Suprapubic skin (tissue), 4 donors: ENCODE measurements around the gene CACNA2D1. TPM values are rescaled to one million over a fixed set of nuclear protein-coding genes. Genes with fewer than 3 reads are reported as not detected.

Source experiments
- DNase-seq, 2 donors: peaks; one replicate each; pipeline ENCODE4 v3.0.0-alpha.2; 2019; ENCODE audit warnings: low spot score in 2 of 2
- H3K27ac ChIP-seq: fragments of 200-600 bp; sonication (generic); one replicate; pipeline ENCODE4 v1.5.1; 2019
- H3K27me3 ChIP-seq: fragments of 200-600 bp; sonication (generic); one replicate; pipeline ENCODE4 v1.5.1; 2019
- H3K36me3 ChIP-seq: fragments of 200-600 bp; sonication (generic); one replicate; pipeline ENCODE4 v1.5.1; 2019
- H3K4me1 ChIP-seq: fragments of 200-600 bp; sonication (generic); one replicate; pipeline ENCODE4 v1.5.1; 2019
- H3K4me3 ChIP-seq: fragments of 200-600 bp; sonication (generic); one replicate; pipeline ENCODE4 v1.5.1; 2019; ENCODE audit warnings: mild to moderate bottlenecking
- H3K9me3 ChIP-seq: fragments of 200-600 bp; sonication (generic); one replicate; pipeline ENCODE4 v1.5.1; 2019
- EP300 ChIP-seq: sonication (generic); formaldehyde crosslinking; IDR thresholded peaks from one replicate; pipeline ENCODE4 v1.6.1; 2017; ENCODE audit warnings: antibody characterized with exemption
- POLR2A ChIP-seq, 2 donors: fragments of 450-650 bp; IDR thresholded peaks; one replicate each; pipeline ENCODE4 v1.6.1; 2017; ENCODE audit warnings: antibody characterized with exemption in 2 of 2, mild to moderate bottlenecking in 2 of 2, moderate library complexity in 2 of 2
- POLR2AphosphoS5 ChIP-seq, 3 donors: sonication (generic); formaldehyde crosslinking; IDR thresholded peaks; one replicate each; pipeline ENCODE4 v1.6.1; 2017; ENCODE audit warnings: antibody characterized with exemption in 3 of 3
- WGBS: methylation state at CpG from one replicate; pipeline ENCODE4 v1.1.5; 2018; 5-methylcytosine and 5-hydroxymethylcytosine counted together
- total RNA-seq, 4 donors: library from RNA; depleted of rRNA; stranded (reverse); fragments of >200 nt; gene quantifications; one replicate each; pipeline ENCODE4 v1.1.0, GENCODE V29; 2016
- TF ChIP-seq, protein P1 (sequence below), 2 donors: fragments of 200-600 bp in 1 of 2; fragments of 450-650 bp in 1 of 2; sonication (generic) in 1 of 2; IDR thresholded peaks; one replicate each; pipeline ENCODE4 v1.5.1; 2016 to 2019; ENCODE audit warnings: antibody characterized with exemption in 2 of 2, mild to moderate bottlenecking in 1 of 2, moderate library complexity in 1 of 2

Gene CACNA2D1
- total RNA-seq, 4 donors from 2014 or later, result 9.3 to 16.9 (median 10.6) TPM

DNA sequence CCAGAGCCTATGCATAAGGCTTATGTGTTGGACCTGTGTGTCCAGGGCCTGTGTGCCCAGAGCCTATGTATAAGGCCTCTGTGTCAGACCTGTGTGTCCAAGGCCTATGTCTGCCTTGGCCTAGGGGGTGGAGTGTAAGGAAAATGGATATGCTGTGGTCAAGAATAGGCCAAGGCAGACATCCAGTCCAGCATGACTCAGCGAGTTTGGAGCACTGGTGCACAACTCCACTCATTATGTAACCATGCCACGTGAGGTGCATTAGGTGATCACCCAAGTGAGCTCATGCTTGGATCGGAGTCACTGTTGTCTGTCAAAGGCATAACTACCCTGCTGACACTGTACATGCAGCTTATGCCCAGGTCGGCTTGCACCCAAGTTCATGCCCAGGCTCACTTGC, 238.9 kb downstream of the CACNA2D1 start:
- Histone ChIP-seq H3K27me3 (no peaks in the 10 kb centered on the region), H3K4me3 (no peak overlapping the region), H3K36me3 (no peaks in the 10 kb centered on the region), H3K4me1 (peaks cover 4% of the 10 kb centered on the region), H3K27ac (no peak overlapping the region), H3K9me3 (peaks cover 4% of the 10 kb centered on the region)
- 89% methylated on average over 3 of the region's 4 CpGs for WGBS
- no peak for DNase-seq
- TF ChIP-seq EP300, result no peak
- TF ChIP-seq, protein P1, sequence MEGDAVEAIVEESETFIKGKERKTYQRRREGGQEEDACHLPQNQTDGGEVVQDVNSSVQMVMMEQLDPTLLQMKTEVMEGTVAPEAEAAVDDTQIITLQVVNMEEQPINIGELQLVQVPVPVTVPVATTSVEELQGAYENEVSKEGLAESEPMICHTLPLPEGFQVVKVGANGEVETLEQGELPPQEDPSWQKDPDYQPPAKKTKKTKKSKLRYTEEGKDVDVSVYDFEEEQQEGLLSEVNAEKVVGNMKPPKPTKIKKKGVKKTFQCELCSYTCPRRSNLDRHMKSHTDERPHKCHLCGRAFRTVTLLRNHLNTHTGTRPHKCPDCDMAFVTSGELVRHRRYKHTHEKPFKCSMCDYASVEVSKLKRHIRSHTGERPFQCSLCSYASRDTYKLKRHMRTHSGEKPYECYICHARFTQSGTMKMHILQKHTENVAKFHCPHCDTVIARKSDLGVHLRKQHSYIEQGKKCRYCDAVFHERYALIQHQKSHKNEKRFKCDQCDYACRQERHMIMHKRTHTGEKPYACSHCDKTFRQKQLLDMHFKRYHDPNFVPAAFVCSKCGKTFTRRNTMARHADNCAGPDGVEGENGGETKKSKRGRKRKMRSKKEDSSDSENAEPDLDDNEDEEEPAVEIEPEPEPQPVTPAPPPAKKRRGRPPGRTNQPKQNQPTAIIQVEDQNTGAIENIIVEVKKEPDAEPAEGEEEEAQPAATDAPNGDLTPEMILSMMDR (IDR thresholded peaks at IDR 0.05), result no peak
- TF ChIP-seq POLR2A (IDR thresholded peaks at IDR 0.05), result no peak
- no peak for TF ChIP-seq POLR2AphosphoS5 (IDR thresholded peaks at IDR 0.05)

DNA sequence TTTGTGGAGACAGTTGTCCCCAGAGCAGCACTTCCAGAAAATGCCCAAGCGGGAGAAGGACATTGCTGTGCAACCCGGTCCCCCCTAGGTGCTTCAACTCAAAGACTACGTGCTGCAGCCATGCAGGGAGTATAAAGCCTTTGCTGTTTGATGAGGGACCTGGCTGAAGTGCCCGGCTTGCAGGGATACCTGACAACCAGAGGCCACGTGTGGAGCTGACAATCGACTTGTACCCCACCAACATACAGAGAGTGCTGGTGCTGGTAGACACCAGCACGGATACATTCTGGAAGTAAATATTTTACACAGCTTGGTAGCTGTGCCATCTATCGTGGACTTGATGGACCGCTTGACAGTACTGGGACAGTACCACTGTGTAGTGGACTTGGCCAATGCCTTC, 240.6 kb downstream of the CACNA2D1 start:
- Histone ChIP-seq H3K4me3 (no peak overlapping the region), H3K27me3 (no peaks in the 10 kb centered on the region), H3K4me1 (peaks cover 4% of the 10 kb centered on the region), H3K27ac (no peak overlapping the region), H3K36me3 (no peaks in the 10 kb centered on the region), H3K9me3 (peaks cover 4% of the 10 kb centered on the region)
- WGBS, result 95% methylated on average over 7 of the region's 9 CpGs
- DNase-seq, result no peak
- TF ChIP-seq POLR2AphosphoS5 (IDR thresholded peaks at IDR 0.05) (no peak), POLR2A (IDR thresholded peaks at IDR 0.05) (no peak), EP300 (no peak)
- TF ChIP-seq, protein P1 (IDR thresholded peaks at IDR 0.05), result no peak

DNA sequence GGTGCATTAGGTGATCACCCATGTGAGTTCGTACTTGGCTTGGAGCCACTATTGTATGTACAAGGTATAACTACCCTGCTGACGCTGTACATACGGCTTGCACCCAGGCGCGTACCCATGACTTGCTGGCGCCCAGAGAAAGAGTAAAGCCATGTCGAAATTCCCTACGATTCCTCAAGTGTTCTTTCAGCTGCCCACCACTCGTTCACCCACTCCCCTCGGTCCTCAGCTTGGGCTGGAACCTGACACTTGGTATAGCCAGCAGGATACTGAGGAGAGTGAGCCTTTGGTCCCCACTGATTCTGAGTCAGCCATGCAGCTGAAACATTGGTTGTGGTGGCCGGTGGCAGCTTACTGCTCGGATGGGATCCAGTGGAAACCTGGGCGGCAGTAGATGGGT, 241.5 kb downstream of the CACNA2D1 start:
- no peak overlapping the region for H3K27ac ChIP-seq
- TF ChIP-seq POLR2A (IDR thresholded peaks at IDR 0.05) (no peak), POLR2AphosphoS5 (IDR thresholded peaks at IDR 0.05) (no peak), EP300 (no peak)
- TF ChIP-seq, protein P1 (IDR thresholded peaks at IDR 0.05), result no peak
- no peak overlapping the region for H3K4me3 ChIP-seq
- peaks cover 4% of the 10 kb centered on the region for H3K9me3 ChIP-seq
- no peaks in the 10 kb centered on the region for H3K27me3 ChIP-seq
- WGBS, result 95% methylated on average over 13 of the region's 13 CpGs
- peaks cover 4% of the 10 kb centered on the region for H3K4me1 ChIP-seq
- no peaks in the 10 kb centered on the region for H3K36me3 ChIP-seq
- no peak for DNase-seq

DNA sequence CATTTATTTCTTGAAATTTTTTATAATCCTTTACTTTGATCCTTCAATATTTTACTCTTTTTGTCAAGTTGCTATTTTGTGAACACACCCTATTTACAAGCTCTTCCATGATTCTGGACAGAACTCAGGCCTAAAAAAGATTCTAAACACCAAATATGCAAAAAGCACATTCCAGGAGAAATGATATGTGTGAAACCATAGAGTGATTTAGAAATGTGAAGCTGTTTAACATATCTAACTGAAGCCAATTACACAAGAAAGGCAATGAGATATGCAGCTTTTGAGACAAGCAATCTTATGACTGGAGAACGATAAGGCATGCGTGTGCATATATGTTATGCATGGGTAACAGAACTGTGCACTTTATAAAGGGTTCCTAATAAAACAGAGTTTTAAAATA, 243.0 kb downstream of the CACNA2D1 start:
- Histone ChIP-seq H3K27me3 (no peaks in the 10 kb centered on the region), H3K27ac (no peak overlapping the region), H3K4me1 (peaks cover 8% of the 10 kb centered on the region), H3K4me3 (no peak overlapping the region), H3K9me3 (peaks cover 4% of the 10 kb centered on the region), H3K36me3 (no peaks in the 10 kb centered on the region)
- DNase-seq, result no peak
- no peak for TF ChIP-seq EP300
- TF ChIP-seq, protein P1 (IDR thresholded peaks at IDR 0.05), result no peak
- no peak for TF ChIP-seq POLR2AphosphoS5 (IDR thresholded peaks at IDR 0.05)
- TF ChIP-seq POLR2A (IDR thresholded peaks at IDR 0.05), result no peak
- WGBS, result 81% methylated on average over 2 of the region's 2 CpGs

DNA sequence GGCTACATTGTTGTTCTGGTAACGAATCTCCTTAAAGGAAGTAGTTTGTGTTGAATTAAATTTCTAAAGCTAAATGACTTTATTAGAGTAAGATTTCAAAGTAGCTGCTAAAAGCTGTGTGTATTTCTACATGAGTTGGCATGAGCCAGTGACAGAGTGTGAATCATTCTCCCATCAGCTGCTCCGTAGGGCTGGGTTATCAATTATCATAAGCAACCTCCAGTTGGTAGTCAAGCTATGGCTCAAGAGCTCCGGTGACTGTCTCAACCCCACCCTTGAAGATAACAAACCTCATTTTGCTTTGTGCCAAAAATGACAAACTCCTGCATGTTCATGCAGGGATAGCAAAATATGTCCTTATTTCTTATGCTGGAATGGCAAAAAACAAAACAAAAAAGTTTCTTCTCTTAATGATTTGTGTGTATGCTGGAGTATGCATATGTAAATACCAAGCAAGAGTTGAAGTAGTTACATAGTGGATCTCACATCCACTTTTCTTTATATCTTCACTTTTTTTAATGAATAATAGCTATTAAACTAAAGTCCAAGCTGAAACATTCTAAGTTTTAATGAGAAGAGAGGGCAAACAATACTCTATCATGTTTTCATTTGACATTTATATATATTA, 249.4 kb downstream of the CACNA2D1 start:
- no peaks in the 10 kb centered on the region for H3K9me3 ChIP-seq
- no peak overlapping the region for H3K4me3 ChIP-seq
- no peaks in the 10 kb centered on the region for H3K27me3 ChIP-seq
- peaks cover 28% of the 10 kb centered on the region for H3K4me1 ChIP-seq
- TF ChIP-seq POLR2AphosphoS5 (IDR thresholded peaks at IDR 0.05), result peak in 1 of 3 donors; percentile 29
- TF ChIP-seq POLR2A (IDR thresholded peaks at IDR 0.05), result no peak
- peak overlapping the region; percentile 3 for H3K27ac ChIP-seq
- DNase-seq, result no peak
- no peaks in the 10 kb centered on the region for H3K36me3 ChIP-seq
- WGBS, result 15% methylated on average over 3 of the region's 3 CpGs

DNA sequence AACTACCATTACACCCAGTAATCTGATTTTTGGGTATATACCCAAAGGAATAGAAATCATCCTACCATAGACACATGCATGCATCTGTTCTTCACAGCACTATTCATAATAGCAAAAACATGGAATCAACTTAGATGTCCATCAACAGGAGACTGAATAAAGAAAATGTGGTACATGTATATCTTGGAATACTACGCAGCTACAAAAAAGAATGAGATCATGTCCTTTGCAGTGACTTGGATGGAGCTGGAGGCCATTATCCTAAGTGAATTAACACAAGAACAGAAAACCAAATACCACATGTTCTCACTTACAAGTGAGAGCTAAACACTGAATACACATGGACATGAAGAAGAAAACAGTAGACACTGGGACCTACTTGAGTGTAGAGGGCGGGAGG, 254.9 kb downstream of the CACNA2D1 start:
- Histone ChIP-seq H3K9me3 (no peaks in the 10 kb centered on the region), H3K4me3 (no peak overlapping the region), H3K27ac (no peak overlapping the region), H3K4me1 (peaks cover 8% of the 10 kb centered on the region), H3K36me3 (no peaks in the 10 kb centered on the region), H3K27me3 (no peaks in the 10 kb centered on the region)
- 96% methylated on average over 2 of the region's 2 CpGs for WGBS
- TF ChIP-seq EP300 (no peak), POLR2A (IDR thresholded peaks at IDR 0.05) (no peak), POLR2AphosphoS5 (IDR thresholded peaks at IDR 0.05) (no peak)
- TF ChIP-seq, protein P1 (IDR thresholded peaks at IDR 0.05), result no peak
- DNase-seq, result no peak
